ENCODE results near the gene CBLL1. TPM values are rescaled to one million over a fixed set of nuclear protein-coding genes. Genes with fewer than 3 reads are reported as not detected.

CBLL1 gene
- total and polyA plus RNA-seq, 2 of the 13 experiments (the other 11 are each of a cell fraction or from before 2014, with no cell fraction given): 8.8 to 10.5 TPM

- TF ChIP-seq, protein P1, sequence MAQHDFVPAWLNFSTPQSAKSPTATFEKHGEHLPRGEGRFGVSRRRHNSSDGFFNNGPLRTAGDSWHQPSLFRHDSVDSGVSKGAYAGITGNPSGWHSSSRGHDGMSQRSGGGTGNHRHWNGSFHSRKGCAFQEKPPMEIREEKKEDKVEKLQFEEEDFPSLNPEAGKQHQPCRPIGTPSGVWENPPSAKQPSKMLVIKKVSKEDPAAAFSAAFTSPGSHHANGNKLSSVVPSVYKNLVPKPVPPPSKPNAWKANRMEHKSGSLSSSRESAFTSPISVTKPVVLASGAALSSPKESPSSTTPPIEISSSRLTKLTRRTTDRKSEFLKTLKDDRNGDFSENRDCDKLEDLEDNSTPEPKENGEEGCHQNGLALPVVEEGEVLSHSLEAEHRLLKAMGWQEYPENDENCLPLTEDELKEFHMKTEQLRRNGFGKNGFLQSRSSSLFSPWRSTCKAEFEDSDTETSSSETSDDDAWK (CRISPR knock-in tag; IDR thresholded peaks at IDR 0.05): no peak
These were observed 24.3 kb downstream of the CBLL1 start (continued) for GRCh38 chr7:107768263-107768662.

DNA sequence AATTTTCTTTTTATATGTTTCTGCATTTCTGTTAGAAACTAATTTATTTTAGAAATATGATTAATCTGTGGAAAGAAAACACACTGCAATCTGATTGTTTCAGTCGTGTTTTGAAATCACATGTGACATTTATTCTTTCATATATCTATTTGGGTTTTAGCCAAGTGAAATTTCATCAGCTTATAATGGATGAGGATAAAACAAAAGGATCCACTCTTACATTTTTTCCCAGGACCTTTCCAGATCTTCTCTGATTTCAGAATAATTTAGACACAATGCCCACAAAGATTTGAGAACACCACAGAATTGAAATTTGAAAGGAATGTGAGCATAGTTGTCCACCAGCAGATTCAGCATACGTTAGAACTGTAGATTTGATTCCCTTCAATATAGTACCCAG, 29.1 kb downstream of the CBLL1 start:
- no TSS peak for BruUV-seq (replicated peaks)
- Histone ChIP-seq H4K20me1 (ENCODE audit: insufficient read depth, low read length) (no peaks in the 10 kb centered on the region), H3K4me1 (ENCODE audit: insufficient read depth, low read length) (peaks cover 20% of the 10 kb centered on the region), H3K4me3 (replicated peaks in 1 of 3; ENCODE audit: insufficient read depth in 1 of 3, low read depth in 2 of 3, low read length in 3 of 3) (no peak overlapping the region), H2AFZ (ENCODE audit: low read length) (no peak overlapping the region), H3K27me3 (ENCODE audit: control insufficient read depth in 1 of 2, insufficient read depth in 2 of 2, low read length in 2 of 2) (no peaks in the 10 kb centered on the region), H3K9ac (ENCODE audit: insufficient read depth, low read depth, low read length) (no peak overlapping the region), H3K4me2 (ENCODE audit: low read depth, low read length) (no peak overlapping the region), H3K27ac (ENCODE audit: extremely low read length, insufficient read depth, low read length) (no peak overlapping the region), H3K36me3 (replicated peaks in 1 of 2; ENCODE audit: control insufficient read depth in 1 of 2, insufficient read depth in 2 of 2, low read length in 2 of 2) (no peaks in the 10 kb centered on the region), H3K79me2 (ENCODE audit: insufficient read depth, low read length) (no peaks in the 10 kb centered on the region), H3K9me3 (ENCODE audit: low read length) (no peaks in the 10 kb centered on the region)
- FAIRE-seq: no peak
- DNase-seq (ENCODE audit: low spot score): no peak
- no peak for TF ChIP-seq ZEB1 (IDR thresholded peaks at IDR 0.05; ENCODE audit: insufficient replicate concordance, low read depth)
- no peak for TF ChIP-seq HMG20A (CRISPR knock-in tag; IDR thresholded peaks at IDR 0.05; ENCODE audit: borderline replicate concordance)
- no peak for TF ChIP-seq ZNF761 (CRISPR knock-in tag; conservative IDR thresholded peaks at IDR 0.05)
- no peak for TF ChIP-seq ZBTB37 (CRISPR knock-in tag; IDR thresholded peaks at IDR 0.05)
- no peak for TF ChIP-seq MZF1 (CRISPR knock-in tag; IDR thresholded peaks at IDR 0.05; ENCODE audit: borderline replicate concordance)
- TF ChIP-seq ZNF839 (CRISPR knock-in tag; IDR thresholded peaks at IDR 0.05; ENCODE audit: borderline replicate concordance): no peak
- no peak for TF ChIP-seq KAT7 (CRISPR knock-in tag; IDR thresholded peaks at IDR 0.05; ENCODE audit: borderline replicate concordance)
- POLR2A ChIA-PET: no interaction called here
- CTCF ChIA-PET (ENCODE audit: low intra/inter-chr PET ratio, low total read pairs): no interaction called here
- intact Hi-C loops (cut with micrococcal nuclease; ENCODE audit: unreplicated experiment) (no loop called here), in situ Hi-C loops (cut with HindIII; ENCODE audit: extremely low pct_ligation_motif_present, low pct_unique_long_range_greater_than_20kb) (no loop called here)
- 63% methylated on average over 2 of the region's 2 CpGs for WGBS (ENCODE audit: low lambda C conversion rate)
- ATAC-seq: no peak

Data from HepG2 (cell line).